ENCODE data around the gene NUPR1.

- TF ChIP-seq CTCF (IDR thresholded peaks at IDR 0.05) (no peak), POLR2A (IDR thresholded peaks at IDR 0.05) (no peak)
Observed at GRCh38 chr16:28521436-28521835, 17.3 kb downstream of the NUPR1 start.
